HL-60/S4 treated with phorbol 12-myristate 13-acetate at 8.2 ng/mL for 4 days and 3 days (cell line): ENCODE measurements around the gene KRT80.

ENCODE experiments used
- in situ Hi-C: fragments of 300-500 bp; cut with MboI; formaldehyde crosslinking; loops from 2 replicates; pipeline ENCODE4 v1.15.0; 2022; ENCODE audit warnings: low sequenced_read_pairs

Gene KRT80

DNA sequence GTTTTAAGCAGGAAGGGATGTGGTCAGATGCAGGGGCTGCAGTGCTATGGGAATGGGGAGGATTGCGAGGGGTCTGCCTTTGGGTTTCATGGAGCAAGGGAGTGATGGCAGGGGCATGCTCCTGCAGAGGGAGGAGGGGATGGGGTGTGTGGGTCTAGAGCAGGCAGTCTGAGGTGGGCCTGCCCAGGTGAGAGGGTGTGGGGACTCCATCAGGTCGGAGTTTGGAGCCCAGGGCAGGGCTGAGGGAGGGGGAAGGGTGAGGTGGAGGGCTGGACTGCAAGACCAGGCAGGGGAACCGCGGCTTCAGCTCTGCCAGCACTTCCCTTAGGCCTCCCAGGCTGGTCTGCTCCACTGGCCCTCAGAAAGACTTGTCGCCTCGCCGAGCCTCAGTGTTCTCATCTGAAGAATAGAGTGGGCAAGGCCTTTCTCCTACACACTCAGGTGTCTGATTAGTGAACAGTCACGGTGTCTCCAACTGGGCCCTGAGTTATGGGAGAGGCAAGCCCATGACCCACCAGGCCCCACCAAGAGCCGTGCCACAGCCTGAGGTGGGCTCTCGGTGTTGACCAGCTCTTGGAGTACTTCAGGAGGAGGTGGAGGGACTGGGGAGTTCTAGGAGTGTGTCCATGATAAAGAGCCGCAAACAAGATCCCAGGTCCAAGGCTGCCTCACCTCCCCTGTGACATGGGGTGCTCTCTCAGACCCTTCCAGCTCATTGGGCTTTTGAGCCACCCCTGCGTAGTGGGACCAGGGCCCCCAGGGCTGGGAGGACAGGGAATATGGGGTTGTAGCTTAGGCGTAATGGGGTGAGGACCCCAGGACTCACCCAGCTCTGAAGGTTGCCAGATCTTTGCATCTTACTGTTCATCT, 20.1 kb upstream of the KRT80 start:
- in situ Hi-C loops = no loop called here

DNA sequence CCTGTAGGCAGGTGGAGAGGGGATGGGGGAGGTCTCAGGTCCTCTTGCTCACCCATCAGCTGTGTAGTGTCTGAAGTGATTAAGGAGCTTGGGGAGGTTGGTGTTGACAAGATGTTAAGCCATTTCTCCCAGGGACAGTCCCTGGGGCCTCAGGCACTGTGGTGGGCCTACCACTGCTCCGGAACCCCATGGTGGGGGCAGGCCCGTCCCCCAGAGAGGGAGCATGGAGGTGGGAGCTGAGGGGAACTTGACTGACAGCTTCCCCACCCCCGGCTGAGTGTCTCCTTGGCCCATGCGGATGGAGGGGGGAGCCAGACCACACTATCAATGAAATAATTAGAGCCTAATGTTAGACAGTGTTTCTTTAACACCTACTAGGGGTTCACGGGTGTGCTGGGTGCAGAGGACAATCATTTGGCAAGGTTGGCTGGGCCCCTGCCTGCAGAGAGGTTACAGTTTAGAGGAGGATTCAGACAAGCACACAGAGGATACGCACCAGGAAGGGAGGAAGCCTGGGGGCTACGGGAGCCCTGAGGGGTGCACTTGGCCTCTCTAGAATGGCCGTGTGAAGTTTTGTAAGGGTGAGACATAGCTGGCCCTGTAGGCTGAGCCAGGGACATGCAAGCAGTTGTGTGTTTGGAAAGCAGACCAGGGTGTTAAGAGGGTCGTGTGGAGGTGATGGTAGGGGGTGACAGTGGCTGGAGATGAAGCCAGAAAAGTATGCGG, 19.3 kb upstream of the KRT80 start:
- in situ Hi-C loops = no loop called here

DNA sequence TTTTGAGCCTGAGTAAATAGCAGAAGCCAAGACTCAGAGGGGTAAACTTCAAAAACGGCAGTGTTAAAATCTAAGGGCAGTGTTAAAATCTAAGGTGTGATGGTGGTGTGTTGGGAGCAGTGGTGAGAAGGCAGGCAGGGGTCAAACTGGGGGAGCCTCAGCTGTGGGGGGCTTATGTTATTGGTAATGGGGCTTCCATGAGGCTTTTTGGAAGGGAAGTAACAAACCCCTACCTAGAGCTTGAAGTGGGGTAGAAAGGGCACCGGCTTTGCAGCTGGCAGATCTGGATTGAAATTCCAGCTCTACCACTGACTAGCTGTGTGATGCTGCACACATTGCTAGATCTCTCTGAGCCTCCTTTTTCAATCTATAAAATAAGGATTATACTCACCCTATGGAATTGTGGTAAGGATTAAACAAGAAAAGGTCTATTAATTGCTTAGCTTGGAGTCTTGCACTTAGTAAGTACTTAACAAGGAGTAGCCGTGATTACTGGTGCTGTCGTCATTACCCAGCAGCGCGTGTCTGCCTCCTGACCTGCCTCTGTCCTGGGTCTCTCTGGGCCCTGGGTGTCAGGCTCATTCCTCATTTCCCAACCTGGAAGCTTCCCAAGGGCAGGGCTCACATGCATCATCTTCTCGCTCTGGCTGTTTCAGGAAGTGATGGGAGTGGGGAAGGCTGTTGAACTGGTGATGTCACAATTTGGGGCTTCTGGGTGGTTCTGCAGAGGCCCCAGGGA, 18.5 kb upstream of the KRT80 start:
- in situ Hi-C loops = no loop called here

DNA sequence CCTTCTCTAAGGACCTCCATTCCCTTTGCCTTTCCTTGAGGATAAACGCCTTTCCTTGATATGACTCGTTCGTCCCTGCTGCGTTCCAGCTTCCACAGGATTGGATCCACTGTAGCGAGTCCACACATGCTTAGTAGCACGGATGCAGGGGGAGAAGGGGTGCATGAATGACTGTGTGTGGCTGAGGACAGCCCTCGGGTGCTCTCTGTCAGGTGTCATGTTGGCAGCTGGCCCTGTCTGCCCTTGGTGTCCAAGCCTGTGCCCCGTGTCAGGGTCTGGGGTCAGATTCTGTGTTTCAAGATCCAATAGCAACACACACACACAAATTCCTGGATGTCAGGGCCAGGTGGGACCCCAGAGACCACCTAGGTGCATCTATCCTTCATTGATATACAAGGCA, 17.5 kb upstream of the KRT80 start:
- in situ Hi-C loops = no loop called here

DNA sequence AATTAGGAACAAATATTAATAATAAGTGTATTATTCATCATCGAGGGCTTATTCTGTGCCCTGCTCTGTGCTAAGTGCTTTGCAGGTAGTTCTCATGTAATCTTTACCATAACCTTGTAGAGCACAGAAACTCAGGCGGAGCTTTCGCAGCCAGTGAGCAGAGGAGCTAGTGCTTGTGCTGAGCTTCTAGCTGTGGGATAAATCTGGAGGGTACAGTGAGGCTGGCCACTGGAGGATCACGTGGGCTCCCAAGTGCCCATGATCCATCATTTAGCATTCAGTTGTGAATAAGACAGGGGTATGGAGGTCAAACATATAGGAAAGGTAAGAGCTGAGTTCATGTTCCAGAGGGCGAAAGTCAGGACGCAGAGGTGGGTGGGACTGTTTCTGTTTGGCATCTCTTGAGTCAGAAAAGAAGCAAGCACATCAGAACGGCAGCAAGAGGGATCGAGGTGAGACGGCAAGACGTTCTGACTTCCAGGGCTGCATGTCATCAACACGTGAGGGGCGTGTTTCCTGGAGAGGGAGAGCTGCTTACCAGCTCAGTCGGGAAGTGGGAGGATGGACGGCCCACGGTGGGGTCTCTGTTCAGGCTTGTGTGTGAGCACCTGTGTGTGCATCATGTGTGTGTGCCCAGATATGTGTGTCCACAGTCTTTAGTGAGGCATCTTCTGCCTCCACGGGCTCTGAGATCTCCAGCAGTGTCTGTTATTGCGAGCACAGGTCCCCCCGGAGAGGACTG, 16.8 kb upstream of the KRT80 start:
- in situ Hi-C loops = no loop called here

DNA sequence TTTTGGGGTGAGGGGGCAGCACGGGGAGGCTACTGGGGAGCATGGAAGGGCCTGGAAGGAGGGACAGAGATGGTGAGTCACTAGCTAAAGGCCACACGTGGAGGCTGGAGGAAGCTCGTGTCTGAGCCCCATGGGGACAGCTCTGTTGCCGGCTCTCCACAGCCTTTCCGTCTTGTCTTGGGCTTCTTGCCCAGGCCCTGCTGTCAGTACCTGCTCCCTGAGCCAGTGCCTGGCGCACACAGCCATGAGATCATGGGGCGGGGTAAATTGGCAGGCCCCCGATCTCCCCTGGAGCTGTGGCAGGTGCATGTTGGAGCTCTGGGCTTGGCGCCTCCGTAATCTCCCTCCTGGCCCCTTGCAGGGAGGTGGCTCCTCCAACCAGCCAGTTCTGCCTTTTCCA, 16.1 kb upstream of the KRT80 start:
- in situ Hi-C loops = no loop called here

DNA sequence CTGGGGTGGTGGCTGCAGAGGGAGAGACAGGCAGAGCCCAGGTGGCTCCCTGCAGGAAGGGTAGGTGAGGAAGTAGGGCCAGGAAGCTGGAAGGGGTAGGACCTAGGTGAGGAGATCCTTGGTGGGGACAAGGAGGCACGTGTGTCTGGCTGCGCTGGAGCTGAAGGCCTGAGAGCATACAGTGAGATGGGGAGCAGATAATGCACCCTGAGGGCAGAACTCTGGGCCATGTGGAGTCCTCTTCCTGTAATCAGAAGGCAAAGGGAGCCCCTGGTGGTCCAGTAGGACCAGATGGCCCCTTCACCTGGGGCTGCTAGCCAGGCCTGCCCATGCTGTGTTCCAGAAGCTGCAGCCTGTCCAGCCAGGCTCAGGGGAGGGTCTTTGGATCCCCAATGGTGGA, 15.3 kb upstream of the KRT80 start:
- in situ Hi-C loops = no loop called here

DNA sequence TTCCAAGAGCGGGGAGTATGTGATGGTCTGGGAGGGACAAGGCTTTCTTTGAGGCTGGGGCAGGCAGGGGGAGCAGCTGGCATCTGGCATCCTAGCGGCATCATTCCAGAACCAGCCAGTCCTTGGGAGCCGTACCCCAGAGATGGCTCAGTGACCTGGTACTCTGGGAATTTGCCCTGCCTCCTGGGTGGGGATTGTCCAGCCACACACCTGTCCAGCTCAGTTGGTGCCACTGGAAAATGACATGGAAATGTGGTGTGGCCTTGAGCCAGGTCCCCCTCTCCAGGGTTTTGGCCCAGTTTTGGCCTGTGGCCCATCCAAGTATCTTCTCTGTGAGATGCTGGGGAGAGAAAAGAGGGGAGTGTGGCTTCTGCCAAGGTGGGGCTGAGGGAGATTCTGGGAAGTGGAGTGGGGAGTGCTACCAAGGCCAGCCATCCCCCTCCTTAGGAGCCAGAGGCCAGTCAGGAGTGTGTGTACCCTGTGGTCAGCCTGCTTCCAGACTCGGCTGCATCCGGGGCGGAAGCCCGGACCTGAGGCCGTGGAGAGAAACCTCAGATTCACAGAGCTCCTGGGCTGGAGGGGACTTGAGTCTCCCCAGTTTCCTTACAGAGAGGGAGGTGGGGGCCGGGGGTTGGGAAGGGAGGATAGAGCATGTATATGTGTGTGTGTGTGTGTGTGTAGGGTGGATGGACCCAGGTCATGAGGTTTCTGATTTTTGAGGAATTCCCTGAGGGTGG, 14.7 kb upstream of the KRT80 start:
- in situ Hi-C loops = no loop called here

DNA sequence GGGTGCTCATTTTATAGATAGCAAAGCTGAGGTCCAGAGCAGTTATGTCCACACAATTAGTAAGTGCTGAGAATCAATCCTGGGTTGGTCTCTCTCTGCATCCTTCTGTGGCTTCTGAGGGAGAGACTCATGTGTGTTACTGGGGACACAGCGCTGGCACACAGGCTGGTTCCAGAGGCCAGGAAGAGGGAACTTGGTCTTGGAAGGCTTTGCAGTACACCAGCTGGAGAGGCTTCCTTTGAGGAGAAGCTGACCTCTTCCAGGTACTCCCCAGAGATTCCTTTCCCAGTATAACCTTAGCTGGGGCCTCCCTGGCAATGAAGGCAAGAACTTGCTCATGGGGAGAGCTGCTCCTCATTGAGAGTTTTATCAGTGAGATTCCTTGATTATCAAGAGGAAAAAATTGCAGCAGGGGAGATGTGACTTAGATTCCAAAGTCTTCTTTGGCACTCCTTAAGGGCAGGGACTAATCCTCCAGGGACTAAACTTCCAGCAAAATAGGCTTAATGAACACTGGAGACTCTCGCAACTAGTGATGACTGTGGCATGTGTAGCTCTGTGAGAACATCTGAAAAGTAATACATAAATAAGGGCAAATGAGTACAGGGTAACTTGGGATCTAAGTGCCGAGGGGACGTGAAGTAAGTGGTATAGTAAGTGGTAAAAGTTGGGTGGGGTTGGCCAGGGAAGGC, 13.9 kb upstream of the KRT80 start:
- in situ Hi-C loops = no loop called here

DNA sequence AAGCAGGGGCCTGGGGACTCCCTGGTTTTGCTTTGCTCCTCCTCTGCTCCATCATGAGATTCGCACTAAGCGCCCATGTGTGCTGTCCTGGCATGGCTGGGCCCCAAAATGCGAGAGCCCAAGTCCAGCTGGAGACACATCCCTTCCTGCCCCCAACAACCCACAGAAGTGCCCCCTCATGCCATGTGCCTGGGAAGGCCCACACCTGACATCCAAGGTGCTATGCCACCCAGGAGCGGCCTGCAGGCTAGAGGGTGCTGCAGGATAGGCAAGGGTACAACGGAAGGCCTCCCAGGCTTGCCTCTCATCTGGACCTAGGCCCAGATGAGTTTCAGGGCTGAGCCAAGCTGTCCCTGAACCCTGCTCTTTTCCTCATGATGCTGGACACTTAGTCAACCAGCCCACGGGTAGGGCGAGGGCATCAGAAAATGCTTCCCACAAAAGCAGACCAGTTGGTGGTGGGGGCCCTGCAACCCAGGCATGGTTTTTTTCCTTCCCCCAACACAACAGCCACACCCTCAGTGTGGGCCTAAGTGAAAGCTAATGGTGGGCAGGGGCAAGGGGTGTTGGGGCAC, 13.2 kb upstream of the KRT80 start:
- in situ Hi-C loops = no loop called here

DNA sequence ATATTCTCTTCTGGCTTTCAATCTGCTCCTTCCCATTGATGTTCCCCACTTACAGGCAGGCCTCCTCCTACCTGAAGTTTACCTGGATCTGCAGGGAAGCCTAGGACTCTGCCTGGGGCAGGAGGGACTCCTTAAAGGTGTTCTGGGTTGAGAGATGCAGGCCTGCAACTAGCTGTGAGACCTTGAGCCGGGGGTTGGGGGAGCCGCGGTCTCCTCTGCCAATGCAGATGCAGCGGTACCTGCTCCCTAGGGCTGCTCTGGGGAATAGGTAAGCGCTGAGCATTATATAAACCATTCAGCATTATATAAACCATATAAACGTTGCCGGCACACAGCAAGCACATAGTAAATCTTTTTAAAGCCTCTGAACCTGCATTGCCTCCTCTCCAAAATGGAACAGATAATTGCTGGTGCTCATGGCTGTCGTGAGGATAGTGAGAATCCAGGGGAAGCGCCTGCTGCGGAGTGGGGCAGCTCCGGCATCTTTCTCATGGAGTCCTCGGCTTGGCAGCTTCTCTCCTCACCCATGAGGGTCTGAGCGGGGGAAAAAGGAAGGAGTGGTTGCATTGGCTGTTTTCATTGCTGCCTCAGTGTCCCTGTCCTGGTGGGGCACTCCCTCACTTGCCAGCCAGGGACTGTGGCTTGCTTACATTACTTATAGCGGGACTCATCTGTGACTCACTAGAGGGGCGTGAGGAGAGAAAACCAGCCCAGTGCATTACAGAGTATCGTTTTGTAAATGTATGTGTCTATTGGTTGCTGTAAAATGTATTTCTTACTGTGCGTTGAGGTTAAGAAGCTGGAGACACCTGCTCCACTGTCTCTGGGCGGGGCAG, 12.5 kb upstream of the KRT80 start:
- in situ Hi-C loops = no loop called here

DNA sequence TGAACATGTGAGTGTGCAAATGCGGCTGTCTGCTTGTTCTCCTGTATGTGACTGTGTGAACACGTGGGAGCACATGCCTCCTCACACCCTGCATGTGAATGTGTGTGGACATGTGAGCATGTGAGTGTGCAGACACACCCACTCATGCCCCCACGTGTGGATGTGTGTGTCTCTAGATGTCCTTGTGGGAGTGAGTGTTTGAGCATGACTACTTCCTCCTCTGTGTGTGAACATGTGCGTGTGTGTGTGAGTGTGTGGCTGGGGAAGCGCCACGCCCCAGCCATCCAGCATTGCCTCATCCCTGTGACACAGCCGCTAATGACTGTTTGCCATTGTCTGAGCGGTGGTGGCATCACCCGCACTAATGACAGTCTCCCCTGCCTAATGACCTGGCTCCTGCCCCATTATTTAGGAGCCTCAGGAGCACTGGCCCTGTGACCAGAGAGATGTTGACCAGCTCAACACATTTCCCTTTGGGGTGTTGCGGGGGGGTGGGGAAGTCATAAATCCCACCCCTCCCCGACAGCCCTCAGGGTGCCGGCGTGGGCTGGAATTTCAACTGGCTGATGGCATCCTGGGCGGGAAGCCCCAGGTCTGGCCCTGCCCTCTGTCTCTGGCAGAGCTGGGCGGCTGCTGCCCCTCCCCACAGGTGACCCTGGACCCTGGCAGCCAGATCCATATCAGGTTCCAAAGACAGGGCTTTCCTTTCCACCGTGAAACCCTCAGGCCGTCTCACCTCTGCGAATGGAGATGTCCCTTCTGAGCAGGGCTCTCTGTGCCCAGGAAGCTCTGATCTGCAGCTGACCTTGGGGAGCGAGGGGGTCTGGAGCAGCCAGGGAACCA, 11.5 kb upstream of the KRT80 start:
- in situ Hi-C loops = no loop called here

DNA sequence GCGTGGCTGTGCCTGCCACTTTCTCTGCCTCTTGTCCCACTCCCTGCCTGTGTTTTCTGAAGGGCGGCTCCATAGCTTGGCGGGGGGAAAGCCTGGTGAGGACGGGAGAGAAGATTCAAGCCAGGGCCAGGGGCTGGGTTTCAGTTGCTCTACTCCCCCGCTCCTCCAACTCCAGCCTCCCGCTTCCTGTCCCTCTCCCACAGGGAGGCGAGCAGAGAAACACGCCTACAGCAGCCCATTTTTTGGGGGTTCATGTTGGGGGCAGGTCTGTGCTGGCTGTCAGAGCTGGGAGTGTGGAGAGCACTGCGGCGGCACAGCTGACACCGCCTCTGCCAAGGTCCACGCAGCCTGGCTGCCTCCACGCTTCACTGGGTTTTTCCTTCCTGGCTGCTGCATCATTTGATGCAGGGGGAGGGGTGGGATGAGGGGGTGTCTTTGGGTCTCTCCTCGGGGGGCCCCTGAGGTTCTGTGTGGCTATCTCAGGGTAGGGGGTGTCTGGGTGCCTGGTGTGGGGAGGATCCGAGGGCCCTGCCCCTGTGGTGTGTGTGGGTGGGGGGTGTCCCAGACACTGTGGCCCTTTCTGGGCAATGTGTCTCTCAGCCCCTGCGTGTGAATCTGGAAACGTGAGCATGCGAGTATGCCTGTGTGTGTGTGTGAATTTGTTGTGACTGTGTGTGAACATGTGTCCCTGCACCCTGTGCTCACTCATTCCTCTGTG, 10.7 kb upstream of the KRT80 start:
- in situ Hi-C loops = no loop called here

DNA sequence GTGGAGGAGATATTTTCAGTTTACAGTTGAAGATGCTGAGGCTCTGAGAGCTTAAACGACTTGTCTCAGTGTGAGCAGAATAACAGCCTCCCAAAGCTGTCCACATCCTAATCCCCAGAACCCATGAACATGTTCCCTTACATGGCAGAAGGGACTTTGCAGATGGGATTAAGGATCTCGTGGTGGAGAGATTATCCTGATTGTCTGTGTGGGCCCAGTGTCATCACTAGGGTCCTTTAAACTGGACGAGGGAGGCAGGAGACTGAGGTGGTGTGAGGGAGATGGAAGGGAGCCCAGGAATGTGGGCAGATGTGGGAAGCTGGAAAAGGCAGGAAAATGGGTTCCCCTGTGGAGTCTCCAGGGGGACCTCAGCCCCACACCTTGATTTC, 9.6 kb upstream of the KRT80 start:
- in situ Hi-C loops = no loop called here

DNA sequence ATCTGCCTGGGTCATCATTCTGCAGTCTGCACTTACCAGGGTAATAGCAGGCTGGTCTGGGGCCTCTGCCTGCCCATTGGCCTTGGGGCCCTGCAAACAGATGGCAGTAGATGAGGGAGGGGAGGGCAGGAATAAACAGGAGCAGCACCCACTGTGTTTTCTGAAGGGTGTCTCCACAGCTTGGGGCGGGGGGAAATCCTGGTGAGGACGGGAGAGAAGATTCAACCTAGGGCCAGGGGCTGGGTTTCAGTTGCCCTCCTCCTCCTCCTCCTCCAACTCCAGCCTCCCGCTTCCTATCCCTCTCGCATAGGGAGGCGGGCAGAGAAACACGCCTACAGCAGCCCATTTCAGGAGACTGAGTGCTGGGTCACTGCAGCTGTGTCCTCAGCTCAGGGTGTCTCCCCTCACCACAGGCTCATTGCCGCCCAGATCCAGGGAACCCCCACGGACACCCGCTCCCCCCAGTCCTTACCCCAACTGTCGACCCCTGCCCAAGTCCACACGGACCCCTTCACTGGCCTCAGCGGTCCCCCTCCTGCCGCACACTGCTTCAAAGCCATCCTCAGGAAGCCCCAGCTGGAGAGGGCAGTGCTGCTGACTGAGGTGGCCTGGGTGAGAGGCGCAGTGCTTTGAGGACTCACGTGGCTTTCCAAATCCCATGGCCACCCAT, 9.1 kb upstream of the KRT80 start:
- in situ Hi-C loops = no loop called here

DNA sequence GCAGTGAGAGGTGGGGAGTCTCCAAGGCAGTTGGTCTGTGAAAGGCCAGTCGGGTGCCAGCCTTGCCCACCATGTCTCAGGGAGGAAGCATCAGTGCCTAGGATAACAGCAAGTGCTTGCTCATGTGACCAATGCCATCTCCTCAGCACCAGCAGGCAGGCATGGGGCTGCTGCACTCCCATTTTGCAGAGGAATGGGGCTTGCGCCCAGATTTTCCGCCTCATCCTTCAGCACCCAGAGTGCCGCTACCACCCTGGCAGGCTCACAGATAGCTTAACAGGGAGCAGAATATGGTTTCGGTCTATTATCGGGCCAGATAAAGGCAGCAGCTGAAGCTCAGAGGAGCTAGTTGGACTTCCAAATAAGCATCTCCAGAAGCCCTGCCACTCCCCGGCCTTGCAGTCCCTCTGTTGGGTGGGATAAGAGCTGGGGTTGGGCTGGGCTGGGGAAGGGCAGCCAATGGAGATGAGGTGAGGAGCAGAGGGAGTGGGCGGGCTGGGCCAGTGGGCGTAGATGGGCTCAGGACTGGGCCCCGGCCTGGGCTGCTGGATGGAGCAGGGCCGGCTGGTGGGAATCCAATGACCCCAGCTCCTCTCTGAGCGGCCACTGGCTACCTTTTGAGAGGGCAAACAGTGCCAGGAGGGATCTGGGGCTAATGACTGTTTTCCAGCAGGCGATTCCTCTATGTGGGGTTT, 8.4 kb upstream of the KRT80 start:
- in situ Hi-C loops = no loop called here
